HEK293 (cell line): ENCODE measurements around the gene PPP1R18.
"Not testable (repeated sequence)": the region's sequence is repeated elsewhere in the genome, so short reads cannot be mapped to it uniquely, and the experiment has no call there.

Source experiments
- CTCF ChIA-PET: fragments of 350-600 bp; formaldehyde crosslinking; extraction: SDS; loops from one replicate; lab custom pipeline; 2021; ENCODE audit warnings: antibody characterized with exemption; lab: Yijun Ruan, JAX
- POLR2A ChIA-PET: fragments of 300-600 bp; formaldehyde crosslinking; extraction: SDS; loops from one replicate; lab custom pipeline; 2020; ENCODE audit warnings: antibody characterized with exemption, inconsistent platforms; lab: Yijun Ruan, JAX
- H3K27ac ChIP-seq: fragments of 200-500 bp; sonication (Bioruptor generic); 2 replicates; pipeline ENCODE4 v1.5.1; 2014; ENCODE audit warnings: low read depth, low read length, control low read depth, inconsistent platforms; ENCODE audit errors: extremely low read depth
- H3K36me3 ChIP-seq, 2 experiments: fragments of 200-500 bp in 1 of 2; sonication (Bioruptor generic) in 1 of 2; 1 replicate in 1 of 2; 2 replicates in 1 of 2; pipeline ENCODE4 v1.5.1; 2014 to 2017; ENCODE audit warnings: inconsistent platforms in 2 of 2, low read length in 2 of 2; ENCODE audit not compliant: control insufficient read depth in 2 of 2, insufficient read depth in 1 of 2
- H3K4me1 ChIP-seq: fragments of 200-500 bp; sonication (Bioruptor generic); 2 replicates; pipeline ENCODE4 v1.5.1; 2014; ENCODE audit warnings: mild to moderate bottlenecking, low read length, inconsistent platforms; ENCODE audit not compliant: control insufficient read depth, insufficient read depth
- H3K4me3 ChIP-seq: 2 replicates; pipeline ENCODE4 v1.5.1; 2011; ENCODE audit warnings: low read depth, mild to moderate bottlenecking, control low read depth, low read length, moderate library complexity
- H3K9me3 ChIP-seq: fragments of 200-500 bp; sonication (Bioruptor generic); 2 replicates; pipeline ENCODE4 v1.5.1; 2014; ENCODE audit warnings: low read depth, low read length, inconsistent platforms; ENCODE audit not compliant: control insufficient read depth, insufficient read depth
- CTCF ChIP-seq: fragments of 450-650 bp; formaldehyde crosslinking; IDR thresholded peaks from 2 replicates; pipeline ENCODE4 v1.5.1; 2016; ENCODE audit warnings: missing biosample characterization, missing genetic modification characterization
- FEZF1 ChIP-seq: fragments of 450-650 bp; formaldehyde crosslinking; IDR thresholded peaks from 2 replicates; pipeline ENCODE4 v1.5.1; 2016; ENCODE audit warnings: missing biosample characterization, missing genetic modification characterization
- KLF1 ChIP-seq: fragments of 450-650 bp; formaldehyde crosslinking; IDR thresholded peaks from 2 replicates; pipeline ENCODE4 v1.5.1; 2016; ENCODE audit warnings: missing biosample characterization, missing genetic modification characterization
- MZF1 ChIP-seq: fragments of 450-650 bp; formaldehyde crosslinking; IDR thresholded peaks from 2 replicates; pipeline ENCODE4 v1.5.1; 2017; ENCODE audit warnings: missing biosample characterization, missing genetic modification characterization, borderline replicate concordance
- OSR2 ChIP-seq: fragments of 450-650 bp; formaldehyde crosslinking; IDR thresholded peaks from 2 replicates; pipeline ENCODE4 v1.5.1; 2016; ENCODE audit warnings: missing biosample characterization, missing genetic modification characterization
- PATZ1 ChIP-seq: fragments of 450-650 bp; formaldehyde crosslinking; IDR thresholded peaks from 2 replicates; pipeline ENCODE4 v1.5.1; 2016; ENCODE audit warnings: missing biosample characterization, missing genetic modification characterization
- SCRT2 ChIP-seq: fragments of 450-650 bp; formaldehyde crosslinking; IDR thresholded peaks from 2 replicates; pipeline ENCODE4 v1.5.1; 2016; ENCODE audit warnings: missing biosample characterization, missing genetic modification characterization
- SP2 ChIP-seq: fragments of 450-650 bp; formaldehyde crosslinking; IDR thresholded peaks from 2 replicates; pipeline ENCODE4 v1.5.1; 2016; ENCODE audit warnings: missing biosample characterization, missing genetic modification characterization
- ZBTB17 ChIP-seq: fragments of 450-650 bp; formaldehyde crosslinking; IDR thresholded peaks from 2 replicates; pipeline ENCODE4 v1.5.1; 2016; ENCODE audit warnings: missing biosample characterization, missing genetic modification characterization
- ZBTB21 ChIP-seq: fragments of 450-650 bp; formaldehyde crosslinking; IDR thresholded peaks from 2 replicates; pipeline ENCODE4 v1.5.1; 2017; ENCODE audit warnings: missing biosample characterization, missing genetic modification characterization
- ZBTB8A ChIP-seq: fragments of 450-650 bp; formaldehyde crosslinking; IDR thresholded peaks from 2 replicates; pipeline ENCODE4 v1.5.1; 2016; ENCODE audit warnings: missing biosample characterization, missing genetic modification characterization
- ZNF138 ChIP-seq: fragments of 450-650 bp; formaldehyde crosslinking; IDR thresholded peaks from 2 replicates; pipeline ENCODE4 v1.5.1; 2016; ENCODE audit warnings: missing biosample characterization, missing genetic modification characterization, borderline replicate concordance
- ZNF169 ChIP-seq: fragments of 450-650 bp; formaldehyde crosslinking; IDR thresholded peaks from 2 replicates; pipeline ENCODE4 v1.5.1; 2016; ENCODE audit warnings: missing biosample characterization, missing genetic modification characterization
- ZNF2 ChIP-seq: fragments of 450-650 bp; formaldehyde crosslinking; IDR thresholded peaks from 2 replicates; pipeline ENCODE4 v1.5.1; 2016; ENCODE audit warnings: missing biosample characterization, missing genetic modification characterization
- ZNF214 ChIP-seq: fragments of 450-650 bp; formaldehyde crosslinking; IDR thresholded peaks from 2 replicates; pipeline ENCODE4 v1.5.1; 2017; ENCODE audit warnings: missing biosample characterization, mild to moderate bottlenecking, missing genetic modification characterization, borderline replicate concordance
- ZNF223 ChIP-seq: fragments of 450-650 bp; formaldehyde crosslinking; IDR thresholded peaks from 2 replicates; pipeline ENCODE4 v1.5.1; 2016; ENCODE audit warnings: missing biosample characterization, missing genetic modification characterization
- ZNF239 ChIP-seq: fragments of 450-650 bp; formaldehyde crosslinking; IDR thresholded peaks from 2 replicates; pipeline ENCODE4 v1.5.1; 2016; ENCODE audit warnings: missing biosample characterization, missing genetic modification characterization
- ZNF391 ChIP-seq: fragments of 450-650 bp; formaldehyde crosslinking; IDR thresholded peaks from 2 replicates; pipeline ENCODE4 v1.5.1; 2016; ENCODE audit warnings: low read depth, missing biosample characterization, missing genetic modification characterization, borderline replicate concordance
- ZNF423 ChIP-seq: fragments of 450-650 bp; formaldehyde crosslinking; IDR thresholded peaks from 2 replicates; pipeline ENCODE4 v1.5.1; 2016; ENCODE audit warnings: missing biosample characterization, missing genetic modification characterization
- ZNF585B ChIP-seq: fragments of 450-650 bp; formaldehyde crosslinking; IDR thresholded peaks from 2 replicates; pipeline ENCODE4 v1.5.1; 2016; ENCODE audit warnings: missing biosample characterization, missing genetic modification characterization
- ZNF600 ChIP-seq: fragments of 450-650 bp; formaldehyde crosslinking; IDR thresholded peaks from 2 replicates; pipeline ENCODE4 v1.5.1; 2016; ENCODE audit warnings: missing biosample characterization, missing genetic modification characterization
- ZNF621 ChIP-seq: fragments of 450-650 bp; formaldehyde crosslinking; IDR thresholded peaks from 2 replicates; pipeline ENCODE4 v1.5.1; 2017; ENCODE audit warnings: missing biosample characterization, missing genetic modification characterization
- ZNF639 ChIP-seq: fragments of 450-650 bp; formaldehyde crosslinking; IDR thresholded peaks from 2 replicates; pipeline ENCODE4 v1.5.1; 2016; ENCODE audit warnings: missing biosample characterization, missing genetic modification characterization
- ZNF777 ChIP-seq: fragments of 450-650 bp; formaldehyde crosslinking; IDR thresholded peaks from 2 replicates; pipeline ENCODE4 v1.5.1; 2017; ENCODE audit warnings: missing biosample characterization, missing genetic modification characterization, borderline replicate concordance
- ZNF792 ChIP-seq: fragments of 450-650 bp; formaldehyde crosslinking; IDR thresholded peaks from 2 replicates; pipeline ENCODE4 v1.5.1; 2016; ENCODE audit warnings: missing biosample characterization, missing genetic modification characterization
- ZSCAN16 ChIP-seq: fragments of 450-650 bp; formaldehyde crosslinking; IDR thresholded peaks from 2 replicates; pipeline ENCODE4 v1.5.1; 2016; ENCODE audit warnings: missing biosample characterization, missing genetic modification characterization
- ZSCAN23 ChIP-seq: fragments of 450-650 bp; formaldehyde crosslinking; IDR thresholded peaks from 2 replicates; pipeline ENCODE4 v1.5.1; 2016; ENCODE audit warnings: missing biosample characterization, missing genetic modification characterization
- ZSCAN30 ChIP-seq: fragments of 450-650 bp; IDR thresholded peaks from 2 replicates; pipeline ENCODE4 v1.5.1; 2018; ENCODE audit warnings: missing biosample characterization, mild to moderate bottlenecking, missing genetic modification characterization, moderate library complexity

Gene PPP1R18

GRCh38 chr6:30717845-30718720, 31.6 kb upstream of the PPP1R18 start:
- ChIA-PET POLR2A (interaction anchor here (0.6 to 10.1 kb wide), 22 partner anchors 10 to 1109 kb away, joined by 3 to 235 read pairs (median 7); partner anchors contain the start of genes ABCF1, C6orf136, DHX16 and FLOT1), CTCF (interaction anchor here (0.6 to 18.7 kb wide), 11 partner anchors 9 to 159 kb away, joined by 3 to 692 read pairs (median 4); partner anchors contain the start of genes DHX16 and NRM)
- Histone ChIP-seq H3K36me3 (peaks cover 23 to 45% of the 10 kb centered on the region in 2 experiments), H3K4me3 (peak overlapping the region; percentile 41), H3K27ac (peak overlapping the region; percentile 81)
- H3K9me3 ChIP-seq, H3K4me1 ChIP-seq: not testable (repeated sequence)
- 0 out of 2 replicates have a peak, but pooled peaks have one; percentile 3 for TF ChIP-seq CTCF (tag by site-specific recombination)
- 0 out of 2 replicates have a peak, but pooled peaks have one; percentile 33 for TF ChIP-seq MZF1 (tag by site-specific recombination)
- TF ChIP-seq SCRT2 (tag by site-specific recombination), result peak; percentile 9
- 0 out of 2 replicates have a peak, but pooled peaks have one; percentile 2 for TF ChIP-seq ZNF2 (tag by site-specific recombination)

GRCh38 chr6:30717129-30717844, 30.8 kb upstream of the PPP1R18 start, which contains the start of gene MDC1:
MDC1 (minus strand) TSS chr6:30717281; CDS start chr6:30715175, 2,106 bp downstream.
- POLR2A ChIA-PET, result interaction anchor here (0.6 to 10.1 kb wide), 33 partner anchors 9 to 1110 kb away, joined by 3 to 235 read pairs (median 4); partner anchors contain the start of genes ABCF1, ATAT1, C6orf136 and DHX16
- Histone ChIP-seq H3K4me1 (peaks cover 6% of the 10 kb centered on the region), H3K27ac (peak within 1 kb of the TSS; percentile 88), H3K36me3 (peaks cover 19 to 45% of the 10 kb centered on the region in 2 experiments), H3K9me3 (no peaks in the 10 kb centered on the region), H3K4me3 (peak within 1 kb of the TSS; percentile 72)
- CTCF ChIA-PET, result interaction anchor here (0.9 to 18.7 kb wide), 5 partner anchors 14 to 41 kb away, joined by 3 to 692 read pairs (median 5); partner anchors contain the start of genes DHX16 and NRM
- TF ChIP-seq ZBTB8A (tag by site-specific recombination), result peak; percentile 79
- no peak for TF ChIP-seq ZNF169
- peak; percentile 43; the same call in 1 of the 2 replicates for TF ChIP-seq ZSCAN23 (tag by site-specific recombination)
- peak; percentile 93 for TF ChIP-seq ZBTB17
- peak; percentile 94 for TF ChIP-seq ZNF639 (tag by site-specific recombination)
- TF ChIP-seq PATZ1, result peak; percentile 96
- peak; percentile 86; the same call in 1 of the 2 replicates for TF ChIP-seq ZNF423 (tag by site-specific recombination)
- no peak for TF ChIP-seq ZNF138 (tag by site-specific recombination)
- no peak for TF ChIP-seq ZNF585B (tag by site-specific recombination)
- TF ChIP-seq ZNF214 (tag by site-specific recombination), result no peak
- peak; percentile 81 for TF ChIP-seq KLF1
- 0 out of 2 replicates have a peak, but pooled peaks have one; percentile 26 for TF ChIP-seq ZNF223 (tag by site-specific recombination)
- TF ChIP-seq OSR2 (tag by site-specific recombination), result peak; percentile 51; the same call in 1 of the 2 replicates
- peak; percentile 98 for TF ChIP-seq SP2 (tag by site-specific recombination)
- TF ChIP-seq ZNF621, result no peak
- peak; percentile 31; the same call in 1 of the 2 replicates for TF ChIP-seq FEZF1 (tag by site-specific recombination)
- peak; percentile 60; the same call in 1 of the 2 replicates for TF ChIP-seq ZNF777 (tag by site-specific recombination)
- peak; percentile 33; the same call in 1 of the 2 replicates for TF ChIP-seq ZNF600 (tag by site-specific recombination)
- TF ChIP-seq ZNF391 (tag by site-specific recombination), result peak; percentile 56; the same call in 1 of the 2 replicates
- no peak for TF ChIP-seq ZNF239
- no peak for TF ChIP-seq ZNF792
- TF ChIP-seq ZSCAN30, result peak; percentile 86
- peak; percentile 74 for TF ChIP-seq ZBTB21 (tag by site-specific recombination)
- no peak for TF ChIP-seq ZSCAN16
